SKM-1 treated with dmso at 0.1 percent for 144 hours (cell line): ENCODE data around the gene TBC1D2B.
"Not testable (repeated sequence)": the region's sequence is repeated elsewhere in the genome, so short reads cannot be mapped to it uniquely, and the experiment has no call there.

Experiments used
- DNase-seq: peaks from one replicate; lab custom pipeline; 2025; ENCODE audit not compliant: unreplicated experiment; lab: John Stamatoyannopoulos, UW

The TBC1D2B gene

GRCh38 chr15:77953926-77954325 lies 123.6 kb downstream of the TBC1D2B start:
- DNase-seq: not testable (repeated sequence)

GRCh38 chr15:77952928-77953446 lies 124.5 kb downstream of the TBC1D2B start:
- DNase-seq: not testable (repeated sequence)

- not testable (repeated sequence) for DNase-seq
Observed at GRCh38 chr15:77951105-77951786, 126.3 kb downstream of the TBC1D2B start.

- not testable (repeated sequence) for DNase-seq
Observed at GRCh38 chr15:77950470-77950869, 127.0 kb downstream of the TBC1D2B start.

GRCh38 chr15:77945566-77945965 lies 131.9 kb downstream of the TBC1D2B start:
- no peak for DNase-seq
